SIG-M5 treated with dmso at 0.1 percent for 504 hours (cell line): ENCODE measurements around the gene RAB7A.

Experiments
- DNase-seq: peaks from one replicate; lab custom pipeline; 2025; ENCODE audit not compliant: unreplicated experiment; lab: John Stamatoyannopoulos, UW

The RAB7A gene

GRCh38 chr3:128848936-128849335, 123.0 kb downstream of the RAB7A start:
- no peak for DNase-seq

GRCh38 chr3:128849911-128850455, 124.0 kb downstream of the RAB7A start:
- no peak for DNase-seq

- no peak for DNase-seq
These were observed 124.6 kb downstream of the RAB7A start for GRCh38 chr3:128850544-128850943.

- DNase-seq: no peak
These were observed 125.6 kb downstream of the RAB7A start for GRCh38 chr3:128851601-128852000.

- no peak for DNase-seq
These were observed 127.8 kb downstream of the RAB7A start for GRCh38 chr3:128853826-128854225.

- DNase-seq: peak; percentile 96
These were observed 128.5 kb downstream of the RAB7A start for GRCh38 chr3:128854475-128854874.

- DNase-seq: peak; percentile 52
These were observed 129.6 kb downstream of the RAB7A start for GRCh38 chr3:128855569-128855968.

GRCh38 chr3:128858167-128858566, 132.2 kb downstream of the RAB7A start:
- DNase-seq: peak; percentile 44

GRCh38 chr3:128859630-128860029, 133.6 kb downstream of the RAB7A start:
- DNase-seq: peak; percentile 92

- DNase-seq: no peak
These were observed 135.5 kb downstream of the RAB7A start for GRCh38 chr3:128861491-128861890.

GRCh38 chr3:128863560-128863959, 137.6 kb downstream of the RAB7A start:
- peak; percentile 22 for DNase-seq
